Tibial nerve (tissue), 4 donors: ENCODE data around the gene PPDPF. TPM values are rescaled to one million over a fixed set of nuclear protein-coding genes. Genes with fewer than 3 reads are reported as not detected.
"Not testable (repeated sequence)": the region's sequence is repeated elsewhere in the genome, so short reads cannot be mapped to it uniquely, and the experiment has no call there.

ENCODE experiments used
- DNase-seq, 2 donors: peaks; one replicate each; pipeline ENCODE4 v3.0.0-alpha.2; 2019; ENCODE audit warnings: low spot score in 2 of 2
- H3K27ac ChIP-seq, 4 donors: fragments of 200-600 bp; sonication (generic) in 3 of 4; one replicate each; pipeline ENCODE4 v1.5.1; 2017 to 2019; ENCODE audit warnings: mild to moderate bottlenecking in 1 of 4
- H3K27me3 ChIP-seq, 2 donors: fragments of 200-600 bp; sonication (generic) in 1 of 2; one replicate each; pipeline versions ENCODE4 v1.5.1 to v1.6.0; 2017 to 2019
- H3K36me3 ChIP-seq, 3 donors: fragments of 200-600 bp; sonication (generic); one replicate each; pipeline ENCODE4 v1.5.1; 2018 to 2019
- H3K4me1 ChIP-seq, 4 donors: fragments of 200-600 bp; sonication (generic) in 3 of 4; one replicate each; pipeline ENCODE4 v1.5.1; 2017 to 2019
- H3K4me3 ChIP-seq, 4 donors: fragments of 200-600 bp; sonication (generic) in 3 of 4; one replicate each; pipeline ENCODE4 v1.5.1; 2017 to 2019; ENCODE audit warnings: mild to moderate bottlenecking in 1 of 4, moderate library complexity in 1 of 4
- H3K9me3 ChIP-seq, 4 donors: fragments of 200-600 bp; sonication (generic) in 3 of 4; one replicate each; pipeline ENCODE4 v1.5.1; 2017 to 2019
- EP300 ChIP-seq, 2 donors: sonication (generic); formaldehyde crosslinking; IDR thresholded peaks; one replicate each; pipeline ENCODE4 v1.6.1; 2017; ENCODE audit warnings: antibody characterized with exemption in 2 of 2, mild to moderate bottlenecking in 1 of 2
- POLR2A ChIP-seq, 2 donors: fragments of 450-650 bp; IDR thresholded peaks; one replicate each; pipeline ENCODE4 v1.6.1; 2017; ENCODE audit warnings: antibody characterized with exemption in 2 of 2, mild to moderate bottlenecking in 2 of 2, moderate library complexity in 2 of 2
- WGBS, 2 donors: methylation state at CpG; one replicate each; pipeline ENCODE4 v1.1.5; 2018; 5-methylcytosine and 5-hydroxymethylcytosine counted together
- total RNA-seq, 4 donors: library from RNA; depleted of rRNA; stranded (reverse); fragments of >200 nt; gene quantifications; one replicate each; pipeline ENCODE4 v1.1.0, GENCODE V29; 2016
- TF ChIP-seq, protein P1 (sequence below), 5 experiments: fragments of 200-600 bp in 3 of 5; fragments of 450-650 bp in 2 of 5; sonication (generic) in 3 of 5; IDR thresholded peaks; one replicate each; pipeline ENCODE4 v1.5.1; 2016 to 2019; ENCODE audit warnings: antibody characterized with exemption in 5 of 5, mild to moderate bottlenecking in 3 of 5, moderate library complexity in 2 of 5

The PPDPF gene
- total RNA-seq, 4 donors from 2014 or later = 59.0 to 165 (median 119) TPM

DNA sequence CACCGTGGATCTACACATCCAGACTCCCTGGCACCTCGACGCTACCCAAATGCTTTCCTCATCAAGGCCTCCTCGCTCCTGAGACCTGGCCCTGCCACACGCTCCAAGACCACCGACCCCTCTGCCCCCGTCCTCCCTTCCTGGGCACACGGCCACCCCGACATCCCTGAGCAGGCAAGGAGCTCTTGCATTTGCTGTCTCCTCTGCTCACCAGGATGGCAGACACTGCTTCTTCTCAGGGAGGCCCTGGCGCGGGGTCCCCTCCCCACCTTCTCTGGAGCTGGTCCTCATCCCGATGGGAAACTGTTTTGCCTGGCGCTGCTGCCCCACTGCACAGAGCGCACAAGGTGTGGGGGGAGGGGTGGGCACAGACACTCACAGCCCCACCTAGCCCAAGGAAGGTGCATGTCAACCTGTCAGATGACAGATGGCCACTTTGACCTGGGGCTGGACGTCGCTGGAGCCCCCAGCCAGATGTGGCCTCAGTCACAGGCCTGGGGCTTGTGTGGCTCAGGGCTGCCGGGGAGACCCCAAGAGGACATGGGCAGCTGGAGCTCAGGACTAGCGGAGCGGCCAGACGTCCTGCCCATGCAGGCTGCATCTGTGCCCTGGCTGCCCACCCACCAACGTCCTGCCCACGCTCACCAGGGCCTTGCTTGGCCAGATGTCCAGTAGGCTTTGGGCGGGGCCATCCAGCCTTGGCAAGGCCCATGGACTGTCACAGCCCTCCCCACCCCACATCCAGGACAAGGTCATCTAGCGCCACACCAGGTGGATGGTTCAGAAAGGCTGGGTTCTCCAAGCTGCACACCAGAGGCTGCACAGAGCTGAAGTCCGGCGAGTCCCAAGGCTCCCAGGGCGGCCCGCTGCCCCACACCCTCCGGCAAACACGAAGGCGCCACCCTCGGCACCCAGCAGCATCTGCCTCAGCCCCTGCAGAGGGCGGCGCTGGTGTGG lies 41.9 kb upstream of the PPDPF start:
- Histone ChIP-seq H3K9me3 (no peaks in the 10 kb centered on the region), H3K27ac (no peak overlapping the region), H3K4me3 (no peak overlapping the region), H3K27me3 (peaks cover 0 to 98% of the 10 kb centered on the region in 2 donors), H3K36me3 (no peaks in the 10 kb centered on the region), H3K4me1 (no peaks in the 10 kb centered on the region)
- WGBS, 2 donors = 86 to 87% methylated on average over 22 to 34 of the region's 34 CpGs
- DNase-seq = no peak
- TF ChIP-seq, protein P1, sequence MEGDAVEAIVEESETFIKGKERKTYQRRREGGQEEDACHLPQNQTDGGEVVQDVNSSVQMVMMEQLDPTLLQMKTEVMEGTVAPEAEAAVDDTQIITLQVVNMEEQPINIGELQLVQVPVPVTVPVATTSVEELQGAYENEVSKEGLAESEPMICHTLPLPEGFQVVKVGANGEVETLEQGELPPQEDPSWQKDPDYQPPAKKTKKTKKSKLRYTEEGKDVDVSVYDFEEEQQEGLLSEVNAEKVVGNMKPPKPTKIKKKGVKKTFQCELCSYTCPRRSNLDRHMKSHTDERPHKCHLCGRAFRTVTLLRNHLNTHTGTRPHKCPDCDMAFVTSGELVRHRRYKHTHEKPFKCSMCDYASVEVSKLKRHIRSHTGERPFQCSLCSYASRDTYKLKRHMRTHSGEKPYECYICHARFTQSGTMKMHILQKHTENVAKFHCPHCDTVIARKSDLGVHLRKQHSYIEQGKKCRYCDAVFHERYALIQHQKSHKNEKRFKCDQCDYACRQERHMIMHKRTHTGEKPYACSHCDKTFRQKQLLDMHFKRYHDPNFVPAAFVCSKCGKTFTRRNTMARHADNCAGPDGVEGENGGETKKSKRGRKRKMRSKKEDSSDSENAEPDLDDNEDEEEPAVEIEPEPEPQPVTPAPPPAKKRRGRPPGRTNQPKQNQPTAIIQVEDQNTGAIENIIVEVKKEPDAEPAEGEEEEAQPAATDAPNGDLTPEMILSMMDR (IDR thresholded peaks at IDR 0.05) = no peak
- TF ChIP-seq POLR2A (IDR thresholded peaks at IDR 0.05) (no peak), EP300 (IDR thresholded peaks at IDR 0.05) (no peak)

DNA sequence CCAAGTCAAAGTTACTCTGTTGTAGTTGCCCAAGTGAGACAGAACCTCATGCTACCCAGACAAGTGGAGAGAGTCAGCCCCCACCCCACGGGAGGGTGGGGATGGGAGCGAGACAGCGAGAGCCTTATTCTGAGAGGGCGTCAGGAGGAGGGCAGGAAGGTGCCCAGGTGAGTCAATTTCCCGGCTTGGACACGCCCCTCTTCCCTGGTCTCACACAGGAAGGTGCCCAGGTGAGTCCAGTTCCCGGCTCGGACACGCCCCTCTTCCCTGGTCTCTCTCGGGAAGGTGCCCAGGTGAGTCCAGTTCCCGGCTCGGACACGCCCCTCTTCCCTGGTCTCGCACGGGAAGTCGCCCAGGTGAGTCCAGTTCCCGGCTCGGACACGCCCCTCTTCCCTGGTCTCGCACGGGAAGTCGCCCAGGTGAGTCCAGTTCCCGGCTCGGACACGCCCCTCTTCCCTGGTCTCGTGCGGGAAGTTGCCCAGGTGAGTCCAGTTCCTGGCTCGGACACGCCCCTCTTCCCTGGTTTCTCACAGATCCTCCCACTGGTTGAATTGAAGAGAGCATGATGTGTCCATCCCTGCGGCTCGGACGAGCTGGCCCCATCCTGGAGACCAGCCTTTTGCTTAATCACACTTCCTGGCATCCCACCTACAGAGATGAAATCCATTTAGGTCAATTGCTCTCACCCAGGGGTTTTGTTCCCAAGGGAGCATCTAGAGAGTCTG lies 40.7 kb upstream of the PPDPF start:
- not testable (repeated sequence) for DNase-seq
- 65 to 70% methylated on average over 32 of the region's 32 CpGs for WGBS, 2 donors
- H3K27me3 ChIP-seq = peaks cover 0 to 98% of the 10 kb centered on the region in 2 donors

DNA sequence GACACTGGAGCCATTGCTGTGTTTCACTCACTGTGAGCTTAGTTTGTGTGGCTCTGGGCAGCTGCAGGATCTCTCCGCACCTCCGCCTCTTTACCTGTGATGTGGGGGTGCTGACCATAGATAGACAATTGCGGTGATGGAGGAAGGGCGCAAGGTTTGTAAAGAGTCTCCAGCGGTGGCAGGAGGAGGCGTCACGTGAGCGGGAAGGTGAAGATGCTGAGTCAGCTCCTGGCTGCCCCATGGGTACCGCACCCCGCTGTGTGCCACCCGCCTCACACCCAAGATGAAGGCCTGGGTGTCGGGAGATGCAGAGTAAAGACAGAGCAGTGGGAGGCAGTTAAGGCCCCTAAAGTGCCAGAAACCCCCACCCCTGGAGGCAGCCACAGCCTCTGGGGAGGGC lies 39.1 kb upstream of the PPDPF start:
- DNase-seq = no peak
- Histone ChIP-seq H3K27ac (no peak overlapping the region), H3K4me1 (no peaks in the 10 kb centered on the region), H3K9me3 (peaks cover 0 to 3% (median 0%) of the 10 kb centered on the region in 4 donors), H3K36me3 (no peaks in the 10 kb centered on the region), H3K27me3 (peaks cover 0 to 98% of the 10 kb centered on the region in 2 donors), H3K4me3 (no peak overlapping the region)
- WGBS, 2 donors = 65 to 75% methylated on average over 12 of the region's 12 CpGs
- TF ChIP-seq POLR2A (IDR thresholded peaks at IDR 0.05) = no peak
- TF ChIP-seq, protein P1 (IDR thresholded peaks at IDR 0.05) = no peak
- TF ChIP-seq EP300 (IDR thresholded peaks at IDR 0.05) = no peak

More for the DNA sequence above, 40.7 kb upstream of the PPDPF start:
- H3K9me3 ChIP-seq, H3K4me1 ChIP-seq, H3K36me3 ChIP-seq, H3K4me3 ChIP-seq, H3K27ac ChIP-seq: not testable (repeated sequence)

DNA sequence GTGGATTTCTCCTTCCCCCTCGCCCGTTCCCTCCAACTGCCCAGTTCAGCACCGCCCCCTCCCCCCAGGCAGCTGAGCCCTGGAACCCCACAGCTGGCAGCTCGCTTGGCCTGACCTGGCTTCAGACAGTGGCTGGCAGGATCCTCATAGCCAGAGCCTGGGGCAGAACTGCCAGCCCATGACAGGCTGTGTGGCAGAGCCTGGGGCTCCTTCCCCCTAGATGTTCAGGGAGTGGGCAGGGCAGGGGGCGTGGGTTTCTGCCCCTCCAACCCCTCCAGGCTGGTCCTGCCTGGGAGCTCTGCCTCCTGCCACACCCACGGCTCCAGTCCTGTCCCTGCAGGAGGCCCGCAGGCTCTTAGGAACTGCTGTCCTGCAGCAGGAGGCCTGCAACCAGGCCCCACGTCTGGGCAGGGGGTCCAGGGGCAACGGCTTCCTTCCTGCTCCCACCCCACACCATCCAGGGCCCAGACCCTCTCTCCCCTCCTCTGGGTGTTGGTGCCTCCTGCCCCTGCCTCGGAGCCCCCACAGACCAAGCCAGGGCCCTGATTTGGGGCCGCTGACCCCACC lies 38.5 kb upstream of the PPDPF start:
- DNase-seq = no peak
- no peak overlapping the region for H3K4me3 ChIP-seq
- peaks cover 0 to 5% (median 0%) of the 10 kb centered on the region in 4 donors for H3K9me3 ChIP-seq
- 24 to 46% methylated on average over 9 to 10 of the region's 11 CpGs for WGBS, 2 donors
- no peak overlapping the region for H3K27ac ChIP-seq
- TF ChIP-seq, protein P1 (IDR thresholded peaks at IDR 0.05) = no peak
- TF ChIP-seq EP300 (IDR thresholded peaks at IDR 0.05) (no peak), POLR2A (IDR thresholded peaks at IDR 0.05) (no peak)
- no peaks in the 10 kb centered on the region for H3K36me3 ChIP-seq
- H3K27me3 ChIP-seq = peaks cover 0 to 94% of the 10 kb centered on the region in 2 donors
- H3K4me1 ChIP-seq = no peaks in the 10 kb centered on the region

DNA sequence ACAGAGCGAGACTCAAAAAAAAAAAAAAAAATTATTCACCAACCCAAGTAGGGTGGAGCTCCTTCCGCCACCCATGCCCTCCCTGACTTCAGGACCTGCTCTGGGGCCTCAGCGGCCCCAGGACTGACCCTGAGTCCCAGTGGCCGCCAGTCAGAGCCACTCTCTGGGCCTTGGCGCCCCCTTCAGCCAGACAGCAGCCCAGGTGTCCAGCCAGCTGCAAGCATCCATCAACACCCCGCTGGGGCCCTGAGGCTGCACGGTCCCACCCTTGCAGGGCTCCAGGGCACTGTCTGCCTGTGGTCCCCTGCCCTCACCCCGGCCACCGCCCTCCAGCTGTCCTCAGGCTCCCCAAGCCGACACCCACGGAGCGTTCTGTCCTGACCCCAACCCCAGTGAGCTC lies 36.7 kb upstream of the PPDPF start:
- peaks cover 0 to 5% (median 0%) of the 10 kb centered on the region in 4 donors for H3K9me3 ChIP-seq
- H3K4me3 ChIP-seq = no peak overlapping the region
- peaks cover 0 to 5% (median 0%) of the 10 kb centered on the region in 4 donors for H3K4me1 ChIP-seq
- TF ChIP-seq POLR2A (IDR thresholded peaks at IDR 0.05) = no peak
- TF ChIP-seq, protein P1 (IDR thresholded peaks at IDR 0.05) = no peak
- no peak for TF ChIP-seq EP300 (IDR thresholded peaks at IDR 0.05)
- H3K27me3 ChIP-seq = peaks cover 0 to 93% of the 10 kb centered on the region in 2 donors
- DNase-seq = no peak
- no peaks in the 10 kb centered on the region for H3K36me3 ChIP-seq
- 60 to 63% methylated on average over 12 of the region's 12 CpGs for WGBS, 2 donors
- no peak overlapping the region for H3K27ac ChIP-seq
